Measurements from ENCODE around the gene COL13A1.

GRCh38 chr10:69804775-69805174 is 3.1 kb downstream of the COL13A1 start:
- TF ChIP-seq CTCF (IDR thresholded peaks at IDR 0.05 in 4 of 5, conservative IDR thresholded peaks at IDR 0.05 in 1 of 5) (no peak), POLR2A (IDR thresholded peaks at IDR 0.05) (no peak)
